OCI-LY3 (cell line): ENCODE data around the gene NCK2.

Experiments
- EZH2phosphoT487 ChIP-seq: fragments of 200-600 bp; shearing (Covaris generic); IDR thresholded peaks from 2 replicates; pipeline ENCODE4 v1.6.1; 2018; ENCODE audit warnings: antibody characterized with exemption, mixed run types, low read depth
- TF ChIP-seq, protein P1 (sequence below): fragments of 200-600, 300-600 bp; sonication (generic); IDR thresholded peaks from 2 replicates; pipeline ENCODE4 v1.5.1; 2014; ENCODE audit warnings: antibody characterized with exemption, low read length, low read depth

DNA sequence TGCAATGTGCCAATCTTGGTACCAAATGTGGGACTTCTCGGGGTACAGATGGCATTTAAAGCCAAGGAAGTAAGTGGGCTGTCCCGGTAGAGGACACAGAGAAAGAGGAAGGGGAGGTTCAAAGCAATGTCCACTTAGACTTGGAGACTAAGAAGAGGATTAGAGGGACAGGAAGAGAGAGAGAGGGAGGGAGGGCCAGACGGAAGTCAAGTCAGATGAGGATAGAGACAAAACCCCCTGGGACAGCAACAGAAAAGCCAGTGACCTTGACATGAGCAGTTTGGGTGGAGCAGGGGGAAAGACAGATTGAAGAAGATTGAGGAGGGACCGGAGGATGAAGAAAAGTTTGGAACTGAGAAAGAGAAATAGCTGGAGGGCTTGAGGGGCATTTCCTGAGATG, 164.5 kb downstream of the NCK2 start:
- TF ChIP-seq, protein P1, sequence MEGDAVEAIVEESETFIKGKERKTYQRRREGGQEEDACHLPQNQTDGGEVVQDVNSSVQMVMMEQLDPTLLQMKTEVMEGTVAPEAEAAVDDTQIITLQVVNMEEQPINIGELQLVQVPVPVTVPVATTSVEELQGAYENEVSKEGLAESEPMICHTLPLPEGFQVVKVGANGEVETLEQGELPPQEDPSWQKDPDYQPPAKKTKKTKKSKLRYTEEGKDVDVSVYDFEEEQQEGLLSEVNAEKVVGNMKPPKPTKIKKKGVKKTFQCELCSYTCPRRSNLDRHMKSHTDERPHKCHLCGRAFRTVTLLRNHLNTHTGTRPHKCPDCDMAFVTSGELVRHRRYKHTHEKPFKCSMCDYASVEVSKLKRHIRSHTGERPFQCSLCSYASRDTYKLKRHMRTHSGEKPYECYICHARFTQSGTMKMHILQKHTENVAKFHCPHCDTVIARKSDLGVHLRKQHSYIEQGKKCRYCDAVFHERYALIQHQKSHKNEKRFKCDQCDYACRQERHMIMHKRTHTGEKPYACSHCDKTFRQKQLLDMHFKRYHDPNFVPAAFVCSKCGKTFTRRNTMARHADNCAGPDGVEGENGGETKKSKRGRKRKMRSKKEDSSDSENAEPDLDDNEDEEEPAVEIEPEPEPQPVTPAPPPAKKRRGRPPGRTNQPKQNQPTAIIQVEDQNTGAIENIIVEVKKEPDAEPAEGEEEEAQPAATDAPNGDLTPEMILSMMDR: no peak
- TF ChIP-seq EZH2phosphoT487: no peak
